A549 (cell line): ENCODE results near the gene TRAPPC2.

Experiments used
- JUN ChIP-seq, 2 experiments: fragments of >200 bp; sonication (Bioruptor Twin); formaldehyde crosslinking; IDR thresholded peaks; 2 replicates in 1 of 2; 3 replicates in 1 of 2; pipeline ENCODE4 v1.6.1; 2016 to 2017
- JUNB ChIP-seq: fragments of >200 bp; sonication (Bioruptor Twin); formaldehyde crosslinking; IDR thresholded peaks from 2 replicates; pipeline ENCODE4 v1.6.1; 2016
- TF ChIP-seq, protein P1 (sequence below): fragments of >200 bp; sonication (Bioruptor Twin); formaldehyde crosslinking; IDR thresholded peaks from 3 replicates; pipeline ENCODE4 v1.5.1; 2016

DNA sequence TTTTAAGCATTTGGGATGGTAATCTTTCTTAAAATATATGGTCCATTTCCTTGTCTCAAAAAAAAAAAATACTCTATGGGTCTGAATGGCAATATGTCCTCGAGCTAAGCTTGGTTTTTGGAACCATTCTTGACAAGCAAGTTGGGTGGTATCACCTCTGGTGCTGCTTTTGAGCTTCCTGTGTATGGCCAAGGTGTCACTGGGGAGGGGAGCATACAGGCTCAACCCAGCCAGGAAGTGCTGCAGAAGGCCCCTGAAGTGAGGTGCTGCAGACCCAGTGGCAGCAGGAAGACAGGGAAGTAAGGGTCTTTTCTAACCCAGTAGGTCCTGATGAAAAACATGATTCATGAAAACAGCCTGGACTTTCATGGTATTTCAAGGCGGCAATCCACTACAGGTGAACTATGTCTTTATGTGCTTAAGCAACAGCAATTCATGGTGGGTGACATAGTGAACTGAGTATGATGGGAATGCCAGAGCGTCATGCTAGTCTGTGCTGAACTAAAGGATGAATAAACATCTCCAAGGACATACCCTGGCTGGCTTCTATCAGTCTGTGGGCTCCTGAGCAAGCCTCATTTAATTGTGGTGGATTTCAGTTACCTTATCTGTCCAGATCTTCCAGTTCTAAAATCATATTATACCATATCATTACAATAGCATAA lies 15.1 kb downstream of the TRAPPC2 start:
- TF ChIP-seq JUNB (no peak), JUN (IDR thresholded peaks at IDR 0.05) (no peak)
- TF ChIP-seq, protein P1, sequence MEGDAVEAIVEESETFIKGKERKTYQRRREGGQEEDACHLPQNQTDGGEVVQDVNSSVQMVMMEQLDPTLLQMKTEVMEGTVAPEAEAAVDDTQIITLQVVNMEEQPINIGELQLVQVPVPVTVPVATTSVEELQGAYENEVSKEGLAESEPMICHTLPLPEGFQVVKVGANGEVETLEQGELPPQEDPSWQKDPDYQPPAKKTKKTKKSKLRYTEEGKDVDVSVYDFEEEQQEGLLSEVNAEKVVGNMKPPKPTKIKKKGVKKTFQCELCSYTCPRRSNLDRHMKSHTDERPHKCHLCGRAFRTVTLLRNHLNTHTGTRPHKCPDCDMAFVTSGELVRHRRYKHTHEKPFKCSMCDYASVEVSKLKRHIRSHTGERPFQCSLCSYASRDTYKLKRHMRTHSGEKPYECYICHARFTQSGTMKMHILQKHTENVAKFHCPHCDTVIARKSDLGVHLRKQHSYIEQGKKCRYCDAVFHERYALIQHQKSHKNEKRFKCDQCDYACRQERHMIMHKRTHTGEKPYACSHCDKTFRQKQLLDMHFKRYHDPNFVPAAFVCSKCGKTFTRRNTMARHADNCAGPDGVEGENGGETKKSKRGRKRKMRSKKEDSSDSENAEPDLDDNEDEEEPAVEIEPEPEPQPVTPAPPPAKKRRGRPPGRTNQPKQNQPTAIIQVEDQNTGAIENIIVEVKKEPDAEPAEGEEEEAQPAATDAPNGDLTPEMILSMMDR, result no peak
